H1 (cell line): ENCODE results near the gene SLC17A4. TPM values are rescaled to one million over a fixed set of nuclear protein-coding genes. Genes with fewer than 3 reads are reported as not detected.

Experiments used
- CTCF ChIA-PET: fragments of 300-600 bp; sonication (Branson Sonifier 250); formaldehyde crosslinking; loops from one replicate; lab custom pipeline; 2021; ENCODE audit not compliant: partially characterized antibody; lab: Charles Lee
- POLR2A ChIA-PET: fragments of 300-600 bp; sonication (Branson Sonifier 250); formaldehyde crosslinking; loops from one replicate; lab custom pipeline; 2021; ENCODE audit warnings: inconsistent platforms; ENCODE audit not compliant: partially characterized antibody; lab: Charles Lee
- DNase-seq, 2 experiments: peaks; one replicate each; pipeline versions ENCODE4 v3.0.0 to v3.0.0-alpha.2; 2010 to 2022; ENCODE audit warnings: low spot score in 2 of 2, low read depth in 1 of 2, mixed read lengths in 1 of 2
- FAIRE-seq: peaks from 2 replicates; lab custom pipeline; 2011; peaks lifted over from hg19 to GRCh38; lab: Jason Lieb, UNC
- H2AFZ ChIP-seq: 2 replicates; pipeline ENCODE4 v1.8.1; 2012; ENCODE audit warnings: low read length, inconsistent platforms
- H2AK5ac ChIP-seq: 2 replicates; pipeline ENCODE4 v1.6.1; 2013; ENCODE audit warnings: low read depth, low read length
- H2BK120ac ChIP-seq: replicated peaks from 2 replicates; pipeline ENCODE3; 2013; ENCODE audit warnings: low read depth, low read length, inconsistent platforms
- H2BK12ac ChIP-seq: 2 replicates; pipeline ENCODE4 v1.6.1; 2013; ENCODE audit warnings: low read depth, low read length
- H2BK15ac ChIP-seq: 2 replicates; pipeline ENCODE4 v1.6.1; 2013; ENCODE audit warnings: low read length
- H2BK20ac ChIP-seq: 2 replicates; pipeline ENCODE4 v1.6.1; 2013; ENCODE audit warnings: low read length
- H2BK5ac ChIP-seq: 2 replicates; pipeline ENCODE4 v1.6.1; 2013; ENCODE audit warnings: low read depth, low read length
- H3K14ac ChIP-seq: 2 replicates; pipeline ENCODE4 v1.6.1; 2013; ENCODE audit warnings: inconsistent platforms; ENCODE audit not compliant: insufficient read length
- H3K18ac ChIP-seq: 2 replicates; pipeline ENCODE4 v1.6.1; 2013; ENCODE audit warnings: low read length; ENCODE audit errors: extremely low read depth
- H3K23ac ChIP-seq: 2 replicates; pipeline ENCODE4 v1.6.1; 2013; ENCODE audit warnings: inconsistent platforms; ENCODE audit not compliant: insufficient read length
- H3K23me2 ChIP-seq: 2 replicates; pipeline ENCODE4 v1.6.1; 2013; ENCODE audit warnings: low read depth, low read length
- H3K27ac ChIP-seq: 2 replicates; pipeline ENCODE4 v1.6.1; 2011; ENCODE audit warnings: low read depth, low read length, inconsistent platforms
- H3K27me3 ChIP-seq, 4 experiments: replicated peaks in 1 of 4; 1 replicate in 1 of 4; 2 replicates in 3 of 4; pipeline versions ENCODE4 v1.6.1 to v1.8.1; 2011 to 2013; ENCODE audit warnings: low read length in 3 of 4, mild to moderate bottlenecking in 3 of 4, inconsistent platforms in 2 of 4, mixed read lengths in 2 of 4, moderate library complexity in 1 of 4; ENCODE audit not compliant: control insufficient read depth in 3 of 4, insufficient read depth in 3 of 4; ENCODE audit errors: extremely low read depth in 1 of 4
- H3K36me3 ChIP-seq, 4 experiments: 2 replicates each; pipeline versions ENCODE4 v1.6.1 to v1.8.1; 2011 to 2013; ENCODE audit warnings: mild to moderate bottlenecking in 4 of 4, low read length in 3 of 4, moderate library complexity in 2 of 4, control low read depth in 1 of 4, inconsistent platforms in 1 of 4; ENCODE audit not compliant: insufficient read depth in 4 of 4, control insufficient read depth in 2 of 4
- H3K4ac ChIP-seq: replicated peaks from 2 replicates; pipeline ENCODE3; 2013; ENCODE audit warnings: low read length, low read depth, mixed read lengths, inconsistent platforms; ENCODE audit not compliant: insufficient read length
- H3K4me1 ChIP-seq, 4 experiments: replicated peaks in 1 of 4; 1 replicate in 1 of 4; 2 replicates in 3 of 4; pipeline versions ENCODE4 v1.6.1 to v1.8.1; 2011 to 2013; ENCODE audit warnings: low read length in 3 of 4, inconsistent platforms in 2 of 4, mixed read lengths in 1 of 4; ENCODE audit not compliant: insufficient read depth in 4 of 4, control insufficient read depth in 3 of 4
- H3K4me2 ChIP-seq, 2 experiments: 2 replicates each; pipeline versions ENCODE4 v1.6.1 to v1.8.1; 2011 to 2013; ENCODE audit warnings: low read depth in 2 of 2, low read length in 2 of 2, control low read depth in 1 of 2, inconsistent platforms in 1 of 2, mild to moderate bottlenecking in 1 of 2; ENCODE audit not compliant: insufficient read depth in 1 of 2
- H3K4me3 ChIP-seq, 4 experiments: fragments of 200-600, 300-600 bp in 1 of 4; sonication (generic), shearing (Covaris generic), sonication (Bioruptor Twin) in 1 of 4; 2 replicates each; pipeline versions ENCODE4 v1.5.1 to v1.8.1; 2011 to 2016; ENCODE audit warnings: low read length in 4 of 4, low read depth in 3 of 4, control low read depth in 2 of 4, inconsistent platforms in 2 of 4, mild to moderate bottlenecking in 2 of 4, mixed read lengths in 1 of 4, moderate library complexity in 1 of 4; ENCODE audit not compliant: insufficient read depth in 2 of 4; ENCODE audit errors: extremely low read depth in 1 of 4
- H3K56ac ChIP-seq: replicated peaks from 2 replicates; pipeline ENCODE3; 2013; ENCODE audit warnings: low read depth, mild to moderate bottlenecking, mixed read lengths, low read length, inconsistent platforms; ENCODE audit not compliant: insufficient read length
- H3K79me1 ChIP-seq: 2 replicates; pipeline ENCODE4 v1.6.1; 2013; ENCODE audit warnings: low read depth, low read length, control low read depth
- H3K79me2 ChIP-seq, 2 experiments: 2 replicates each; pipeline versions ENCODE4 v1.6.1 to v1.8.1; 2012 to 2013; ENCODE audit warnings: low read length in 2 of 2, mild to moderate bottlenecking in 2 of 2, inconsistent platforms in 1 of 2; ENCODE audit not compliant: insufficient read depth in 2 of 2, control insufficient read depth in 1 of 2
- H3K9ac ChIP-seq, 4 experiments: replicated peaks in 1 of 4; 1 replicate in 1 of 4; 2 replicates in 3 of 4; pipeline versions ENCODE4 v1.6.1 to v1.8.1; 2011 to 2013; ENCODE audit warnings: low read depth in 3 of 4, low read length in 3 of 4, control low read depth in 2 of 4, mild to moderate bottlenecking in 2 of 4, moderate library complexity in 2 of 4, inconsistent platforms in 1 of 4; ENCODE audit errors: extremely low read depth in 1 of 4
- H3K9me3 ChIP-seq, 2 experiments: 2 replicates each; pipeline versions ENCODE4 v1.6.1 to v1.8.1; 2012 to 2013; ENCODE audit warnings: mild to moderate bottlenecking in 2 of 2, moderate library complexity in 2 of 2, control low read depth in 1 of 2, inconsistent platforms in 1 of 2, low read depth in 1 of 2, low read length in 1 of 2, mixed read lengths in 1 of 2; ENCODE audit not compliant: insufficient read depth in 2 of 2
- H4K20me1 ChIP-seq, 2 experiments: replicated peaks in 1 of 2; 2 replicates each; pipeline versions ENCODE3 to v1.8.1; 2011 to 2013; ENCODE audit warnings: inconsistent platforms in 2 of 2, low read length in 2 of 2, mild to moderate bottlenecking in 1 of 2; ENCODE audit not compliant: insufficient read depth in 2 of 2, control insufficient read depth in 1 of 2
- H4K5ac ChIP-seq: 2 replicates; pipeline ENCODE4 v1.6.1; 2013; ENCODE audit warnings: low read length, low read depth, mixed read lengths, inconsistent platforms; ENCODE audit not compliant: insufficient read length
- H4K8ac ChIP-seq: 2 replicates; pipeline ENCODE4 v1.8.0; 2013; ENCODE audit warnings: mild to moderate bottlenecking, moderate library complexity, low read length, inconsistent platforms; ENCODE audit not compliant: insufficient read depth; ENCODE audit errors: extremely low read depth
- H4K91ac ChIP-seq: replicated peaks from 2 replicates; pipeline ENCODE3; 2013; ENCODE audit warnings: low read length, mixed read lengths, inconsistent platforms; ENCODE audit not compliant: insufficient read length
- ASH2L ChIP-seq: fragments of 200-600, 300-600 bp; sonication (generic); IDR thresholded peaks from one replicate; pipeline ENCODE4 v1.7.1; 2017; ENCODE audit warnings: low read length
- CHD1 ChIP-seq: IDR thresholded peaks from 2 replicates; pipeline ENCODE4 v1.6.1; 2012; ENCODE audit warnings: low read depth, low read length, improper control_type of control experiment
- KDM1A ChIP-seq: fragments of 200-600, 300-600 bp; sonication (generic); IDR thresholded peaks from 2 replicates; pipeline ENCODE4 v1.7.1; 2016; ENCODE audit warnings: mild to moderate bottlenecking, low read length, borderline replicate concordance
- MAFK ChIP-seq: IDR thresholded peaks from 2 replicates; pipeline ENCODE4 v1.6.1; 2012; ENCODE audit warnings: low read depth, mild to moderate bottlenecking, improper control_type of control experiment, low read length
- RFX5 ChIP-seq: IDR thresholded peaks from 2 replicates; pipeline ENCODE4 v1.6.1; 2011; ENCODE audit warnings: low read depth, low read length, improper control_type of control experiment, borderline replicate concordance
- SRF ChIP-seq: IDR thresholded peaks from 2 replicates; pipeline ENCODE4 v1.6.1; 2011; ENCODE audit warnings: mild to moderate bottlenecking, low read depth, low read length, moderate library complexity
- TCF12 ChIP-seq: IDR thresholded peaks from 2 replicates; pipeline ENCODE4 v1.6.1; 2011; ENCODE audit warnings: low read depth, mild to moderate bottlenecking, low read length
- polyA plus RNA-seq, 7 experiments: library from polyadenylated mRNA; depleted of rRNA in 3 of 7; stranded (reverse) in 5 of 7; unstranded in 2 of 7; fragments of >200 nt in 5 of 7; fragments of 200-250 nt in 2 of 7; gene quantifications; 1 replicate in 5 of 7; 2 replicates in 1 of 7; 4 replicates in 1 of 7; pipeline versions ENCODE4 v1.2.1 to v1.2.3, GENCODE V29; 2011 to 2013; ENCODE audit warnings: missing spikeins in 2 of 7, mixed read lengths in 2 of 7
- total RNA-seq: library from RNA; stranded (reverse); fragmentation: NEBNext Ultra II Directional; extraction: Animal tissue kit (Norgen Biotek cat#: 25700); gene quantifications from 2 replicates; pipeline ENCODE4 v1.2.1, GENCODE V29; 2021
- TF ChIP-seq, protein P1 (sequence below): IDR thresholded peaks from 2 replicates; pipeline ENCODE4 v1.6.1; 2012; ENCODE audit warnings: inconsistent platforms

The SLC17A4 gene
- total and polyA plus RNA-seq, 2 of the 8 experiments (the other 6 are each of a cell fraction or from before 2014, with no cell fraction given), result not detected

DNA sequence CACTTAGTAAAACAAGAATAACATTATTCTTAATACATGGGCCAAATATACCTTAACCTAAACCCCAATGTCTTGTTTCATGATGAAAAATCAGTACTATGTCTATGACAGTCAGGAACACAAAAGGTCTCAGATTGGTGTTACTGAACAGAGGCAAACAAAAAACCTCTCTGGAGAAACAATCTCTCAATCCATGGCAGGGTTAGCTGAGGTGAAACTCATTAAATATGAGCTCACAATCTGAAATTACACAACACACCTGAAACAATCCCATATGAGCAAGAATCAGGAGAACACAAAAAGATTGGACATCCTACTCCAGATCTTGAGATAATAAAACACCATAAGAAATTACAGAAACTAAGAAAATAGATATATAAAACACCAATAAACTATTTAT is 6.5 kb upstream of the SLC17A4 start:
- H3K9me3 ChIP-seq, result no peaks in the 10 kb centered on the region
- H3K27ac ChIP-seq, result no peak overlapping the region
- H4K8ac ChIP-seq, result no peak overlapping the region
- H2BK5ac ChIP-seq, result no peak overlapping the region
- TF ChIP-seq CHD1 (no peak), ASH2L (no peak), TCF12 (no peak), MAFK (no peak), SRF (no peak), KDM1A (no peak), RFX5 (no peak)
- TF ChIP-seq, protein P1, sequence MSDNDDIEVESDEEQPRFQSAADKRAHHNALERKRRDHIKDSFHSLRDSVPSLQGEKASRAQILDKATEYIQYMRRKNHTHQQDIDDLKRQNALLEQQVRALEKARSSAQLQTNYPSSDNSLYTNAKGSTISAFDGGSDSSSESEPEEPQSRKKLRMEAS, result no peak
- H4K5ac ChIP-seq, result no peak overlapping the region
- H3K4me2 ChIP-seq, result no peak overlapping the region
- no peak overlapping the region for H3K14ac ChIP-seq
- no peak overlapping the region for H2BK20ac ChIP-seq
- CTCF ChIA-PET, result interaction anchor here (1.3 to 4.4 kb wide), 6 partner anchors 9 to 69 kb away, joined by 3 to 12 read pairs (median 5); no protein-coding TSS in a partner anchor
- no peak overlapping the region for H2BK15ac ChIP-seq
- FAIRE-seq, result no peak
- no peaks in the 10 kb centered on the region for H3K27me3 ChIP-seq
- H3K79me2 ChIP-seq, result no peaks in the 10 kb centered on the region
- no peak overlapping the region for H3K18ac ChIP-seq
- no peaks in the 10 kb centered on the region for H3K23me2 ChIP-seq
- H2AK5ac ChIP-seq, result no peak overlapping the region
- no peak for DNase-seq
- no peak overlapping the region for H3K23ac ChIP-seq
- H3K36me3 ChIP-seq, result no peaks in the 10 kb centered on the region
- no peak overlapping the region for H3K9ac ChIP-seq
- no peak overlapping the region for H2AFZ ChIP-seq
- POLR2A ChIA-PET, result no interaction called here
- no peak overlapping the region for H4K91ac ChIP-seq
- H3K79me1 ChIP-seq, result no peaks in the 10 kb centered on the region
- H3K56ac ChIP-seq, result no peak overlapping the region
- H4K20me1 ChIP-seq, result no peaks in the 10 kb centered on the region
- no peak overlapping the region for H2BK12ac ChIP-seq
- no peaks in the 10 kb centered on the region for H3K4me1 ChIP-seq
- H3K4ac ChIP-seq, result no peak overlapping the region
- H2BK120ac ChIP-seq, result no peak overlapping the region
- no peak overlapping the region for H3K4me3 ChIP-seq
